ENCODE data around the gene UNC79.

UNC79 gene

GRCh38 chr14:93720076-93720815 lies 289.5 kb downstream of the UNC79 start:
- DNase-seq (ENCODE audit: insufficient read length, low spot score), result no peak
- no peak for FAIRE-seq

DNA sequence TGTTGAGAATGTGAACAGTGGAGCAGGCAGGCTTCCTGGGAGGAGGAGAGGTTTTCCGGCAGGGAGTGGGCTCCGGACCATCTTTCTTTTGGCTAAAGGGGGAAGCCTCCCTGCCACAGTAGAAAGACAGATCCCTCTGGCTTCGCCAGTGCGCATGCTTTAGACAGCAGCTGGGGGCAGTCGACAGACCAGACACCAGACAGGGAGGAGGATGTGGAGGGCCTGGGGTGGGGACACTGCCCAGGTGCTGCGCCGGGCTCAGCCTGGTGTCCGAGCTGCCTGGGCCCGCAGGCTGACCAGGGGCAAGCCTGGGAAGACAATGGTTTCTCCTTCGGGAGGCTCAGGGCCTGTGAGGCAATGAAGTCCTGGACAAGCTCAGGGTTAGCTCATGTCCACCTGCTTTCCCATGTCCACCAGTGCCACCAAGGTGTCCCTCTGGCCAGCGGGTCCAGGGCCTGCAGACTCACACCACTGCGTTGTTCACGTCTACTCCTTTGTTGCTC lies 290.3 kb downstream of the UNC79 start:
- FAIRE-seq (no peak), DNase-seq (ENCODE audit: insufficient read length, low spot score) (no peak)

DNA sequence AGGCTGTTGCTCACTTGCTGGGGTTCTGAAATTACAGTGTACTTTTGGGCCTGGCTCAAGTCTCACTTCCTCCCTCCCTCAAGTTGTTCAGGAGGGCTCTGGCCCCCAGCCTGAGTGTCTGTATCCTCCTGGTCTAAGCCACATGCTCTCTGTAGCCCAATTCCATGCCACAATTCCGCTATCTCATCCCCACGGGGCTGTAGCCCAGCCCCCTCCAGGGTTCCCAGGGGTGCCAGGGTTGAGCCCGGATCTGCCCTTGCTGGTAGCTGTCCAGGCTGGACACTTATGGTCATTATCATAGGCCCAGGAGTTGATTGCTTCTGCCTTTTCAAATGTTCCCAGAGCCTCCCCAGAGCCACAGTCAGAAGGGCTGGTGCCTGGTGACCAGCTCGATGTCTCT lies 292.3 kb downstream of the UNC79 start:
- FAIRE-seq (no peak), DNase-seq (ENCODE audit: insufficient read length, low spot score) (no peak)

- no peak for FAIRE-seq
These were observed 294.4 kb downstream of the UNC79 start for GRCh38 chr14:93725002-93725582.

GRCh38 chr14:93725993-93726392 lies 295.3 kb downstream of the UNC79 start:
- FAIRE-seq, result no peak
- DNase-seq (ENCODE audit: insufficient read length, low spot score), result no peak

More at GRCh38 chr14:93725002-93725582, 294.4 kb downstream of the UNC79 start:
- no peak for DNase-seq (ENCODE audit: insufficient read length, low spot score)

DNA sequence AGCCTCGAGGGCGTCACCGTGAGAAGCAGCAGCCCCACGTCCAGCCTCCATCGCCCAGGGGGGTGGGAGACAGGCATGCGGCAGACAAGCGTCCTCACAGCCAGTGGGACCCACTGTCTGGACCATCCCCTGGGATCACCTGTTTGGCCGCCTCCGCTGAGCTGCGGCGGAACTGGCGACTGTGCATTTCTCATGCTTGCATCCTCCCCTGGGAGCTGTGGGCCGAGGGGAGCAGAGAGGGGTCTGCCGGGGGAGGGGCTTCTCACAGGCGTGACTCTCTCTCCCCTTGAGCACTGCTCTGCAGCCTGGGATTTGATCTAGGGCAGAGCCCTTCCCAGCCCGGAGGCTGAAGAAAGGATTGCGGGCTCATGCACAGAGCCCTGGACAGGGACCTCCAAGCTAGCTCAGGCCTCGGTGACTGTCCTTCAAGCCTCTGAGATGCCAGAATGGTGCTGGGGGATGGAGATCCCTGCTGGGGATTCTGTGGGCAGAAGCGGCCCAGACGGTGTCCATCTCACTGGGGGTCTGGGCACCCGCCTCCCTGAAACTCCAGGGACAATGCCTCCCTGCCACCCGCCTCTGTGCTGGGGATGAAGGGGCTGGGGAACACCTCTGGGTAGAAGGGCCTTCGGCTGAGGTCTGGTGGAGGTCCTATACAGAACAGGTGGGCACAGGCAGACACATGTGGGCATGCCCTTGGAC lies 296.5 kb downstream of the UNC79 start:
- FAIRE-seq, result no peak
- DNase-seq (ENCODE audit: insufficient read length, low spot score), result no peak

GRCh38 chr14:93727917-93728650 lies 297.3 kb downstream of the UNC79 start:
- no peak for FAIRE-seq

GRCh38 chr14:93728651-93729016 lies 297.9 kb downstream of the UNC79 start:
- no peak for DNase-seq (ENCODE audit: insufficient read length, low spot score)
- FAIRE-seq, result no peak

More at GRCh38 chr14:93727917-93728650, 297.3 kb downstream of the UNC79 start:
- no peak for DNase-seq (ENCODE audit: insufficient read length, low spot score)

DNA sequence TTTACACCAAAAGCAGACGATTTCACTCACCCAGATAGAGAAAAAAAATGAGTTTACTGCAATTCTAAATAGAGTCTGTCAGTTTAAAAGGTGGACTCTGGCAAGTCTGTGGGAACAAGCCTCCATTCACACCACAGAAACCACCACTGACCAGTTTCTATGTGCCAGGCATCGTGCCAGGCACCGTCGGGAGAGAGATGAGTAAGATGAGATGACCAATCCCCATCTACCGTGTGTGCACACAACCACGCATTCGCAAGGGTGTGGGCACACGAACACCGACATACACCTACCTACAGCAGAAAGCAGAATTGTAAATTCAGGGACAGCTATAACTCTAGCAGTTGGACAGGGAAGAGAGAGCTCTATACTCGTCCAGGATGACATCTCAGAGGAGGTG lies 299.3 kb downstream of the UNC79 start:
- no peak for DNase-seq (ENCODE audit: insufficient read length, low spot score)
- FAIRE-seq, result no peak

DNA sequence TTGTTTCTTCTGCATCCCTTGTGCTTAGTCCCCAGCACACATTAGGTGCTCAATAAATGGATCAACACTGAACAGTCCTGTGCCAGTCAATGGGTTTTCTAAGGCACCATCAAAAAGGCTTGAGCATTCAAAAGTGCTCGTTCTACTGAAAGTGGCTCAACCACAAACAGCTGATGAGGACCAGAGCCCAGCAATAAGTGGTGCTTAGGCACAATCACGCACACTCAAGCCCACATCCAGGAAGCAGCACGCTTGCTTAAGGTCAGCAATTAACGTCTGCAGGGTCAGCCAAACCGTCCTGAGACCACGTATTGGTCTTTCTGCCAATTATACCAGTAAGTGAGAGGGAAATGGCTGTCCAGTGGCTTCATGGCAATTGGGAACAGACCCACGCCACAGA lies 301.0 kb downstream of the UNC79 start:
- no peak for FAIRE-seq
- DNase-seq (ENCODE audit: insufficient read length, low spot score), result no peak

DNA sequence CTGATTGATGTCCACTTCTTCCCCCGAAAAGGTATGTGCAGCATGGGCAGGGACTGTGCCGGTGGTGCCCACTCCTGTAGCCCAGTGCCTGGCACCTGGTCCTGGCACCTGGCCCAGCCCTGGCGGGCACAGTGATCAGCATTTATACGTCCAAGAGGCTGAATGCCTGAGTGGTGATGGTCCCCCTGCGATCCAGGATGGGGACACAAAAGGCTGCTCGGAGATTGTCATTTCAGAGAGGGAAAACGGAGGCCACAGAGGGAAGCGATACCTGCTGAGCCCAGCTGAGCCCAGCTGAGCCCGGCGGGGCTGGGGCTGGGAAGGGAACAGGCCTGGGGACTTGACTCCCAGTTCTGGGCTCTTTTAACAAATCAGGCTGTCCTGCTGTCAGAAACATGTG lies 301.8 kb downstream of the UNC79 start:
- no peak for DNase-seq (ENCODE audit: insufficient read length, low spot score)
- no peak for FAIRE-seq

DNA sequence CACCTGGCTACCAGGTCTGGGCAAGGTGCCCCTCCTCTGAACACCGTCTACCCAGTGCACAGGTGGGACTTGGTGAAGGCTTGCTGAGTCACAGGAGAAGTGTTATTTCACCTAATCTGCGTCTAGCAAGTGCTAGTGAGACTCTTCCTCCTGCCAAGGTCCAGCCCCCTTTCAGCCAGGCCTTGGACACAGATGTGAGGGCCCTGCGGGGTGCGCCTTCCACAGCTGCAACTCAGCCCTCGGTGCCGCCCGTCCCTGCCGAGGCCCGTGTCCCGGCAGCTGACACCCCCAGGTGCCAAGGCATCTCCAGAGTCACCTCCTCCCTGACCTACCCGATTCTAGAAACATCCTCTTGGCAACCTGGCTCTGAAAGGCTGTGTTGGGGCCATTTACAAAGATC lies 302.5 kb downstream of the UNC79 start:
- FAIRE-seq (no peak), DNase-seq (ENCODE audit: insufficient read length, low spot score) (no peak)

DNA sequence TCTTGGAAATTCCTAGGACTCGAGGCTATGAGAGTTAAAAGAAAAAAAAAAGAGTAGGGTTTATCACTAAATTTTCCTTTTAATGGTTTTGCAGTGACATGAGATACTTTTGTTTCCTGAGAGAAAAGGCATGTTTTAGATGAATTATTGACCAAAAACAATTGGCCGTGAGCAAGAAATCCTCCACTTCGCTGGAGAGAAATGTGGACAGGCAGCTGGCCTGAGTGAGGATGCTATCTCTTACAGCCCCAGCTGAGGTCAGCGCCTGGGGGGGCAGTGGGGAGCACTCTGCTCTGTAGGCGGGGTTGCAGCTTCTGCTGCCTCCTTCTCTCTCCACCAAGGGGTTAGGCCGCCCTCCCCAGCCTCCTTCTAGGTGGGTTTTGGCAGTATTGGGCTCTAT lies 302.9 kb downstream of the UNC79 start:
- DNase-seq (ENCODE audit: insufficient read length, low spot score), result no peak
- no peak for FAIRE-seq

GRCh38 chr14:93734086-93734822 lies 303.5 kb downstream of the UNC79 start:
- DNase-seq (ENCODE audit: insufficient read length, low spot score), result no peak

DNA sequence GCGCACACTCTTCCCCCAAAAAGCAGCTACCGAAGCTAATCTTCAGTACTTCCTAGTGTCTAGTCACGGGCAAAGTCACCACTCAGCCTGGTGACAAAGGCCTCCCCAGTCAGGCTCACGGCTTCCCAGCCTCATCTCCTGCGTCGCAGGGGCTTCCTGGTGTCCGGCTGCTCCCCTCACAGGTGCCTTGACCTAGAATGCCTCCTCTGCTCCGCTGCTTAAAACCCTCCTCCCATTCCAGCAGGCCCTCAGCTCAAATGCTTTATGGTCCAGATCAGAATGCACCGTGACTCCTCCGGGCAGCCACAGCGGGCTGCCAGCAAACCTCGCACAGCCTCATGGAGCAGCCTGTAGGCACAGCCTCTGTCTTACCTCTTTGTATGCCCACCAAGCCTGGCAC lies 304.5 kb downstream of the UNC79 start:
- no peak for FAIRE-seq

More at GRCh38 chr14:93734086-93734822, 303.5 kb downstream of the UNC79 start:
- FAIRE-seq, result no peak

GRCh38 chr14:93736378-93737014 lies 305.8 kb downstream of the UNC79 start:
- FAIRE-seq (no peak), DNase-seq (ENCODE audit: insufficient read length, low spot score) (no peak)

More for the DNA sequence above, 304.5 kb downstream of the UNC79 start:
- no peak for DNase-seq (ENCODE audit: insufficient read length, low spot score)

- FAIRE-seq (no peak), DNase-seq (ENCODE audit: insufficient read length, low spot score) (no peak)
These were observed 306.9 kb downstream of the UNC79 start for GRCh38 chr14:93737634-93738033.

DNA sequence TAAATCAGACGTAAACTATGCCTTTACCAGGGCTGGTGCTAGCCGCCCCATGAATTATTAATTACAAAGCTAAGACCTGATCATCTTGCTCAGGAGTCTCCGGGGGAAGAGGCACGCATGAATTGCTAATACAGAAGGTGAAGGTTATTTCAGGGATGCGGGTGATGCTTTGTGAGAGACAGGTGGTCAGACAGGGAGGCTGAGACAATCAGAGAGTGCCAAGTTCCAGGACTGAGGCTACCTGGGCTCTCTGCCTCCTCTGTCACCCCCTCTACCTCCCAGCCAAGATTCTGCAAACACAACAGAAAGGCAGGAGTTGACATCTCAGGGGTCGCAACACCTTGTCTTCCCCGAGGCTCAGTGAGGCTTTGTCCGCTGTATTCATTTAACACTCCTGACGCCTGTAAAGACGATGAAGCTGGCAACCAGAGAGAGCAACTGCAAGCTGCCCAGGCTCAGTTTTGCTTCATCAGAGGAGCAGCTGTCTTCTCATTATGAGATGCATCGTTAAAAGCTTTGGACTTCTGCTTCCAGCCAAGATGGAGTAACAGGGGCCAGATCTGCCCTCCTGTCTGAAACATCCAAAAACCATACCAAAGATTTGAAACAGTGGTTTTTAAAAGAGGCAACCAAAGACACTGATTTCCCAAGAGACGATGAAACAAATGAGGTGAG lies 311.0 kb downstream of the UNC79 start:
- no peak for DNase-seq (ENCODE audit: insufficient read length, low spot score)
- no peak for FAIRE-seq

DNA sequence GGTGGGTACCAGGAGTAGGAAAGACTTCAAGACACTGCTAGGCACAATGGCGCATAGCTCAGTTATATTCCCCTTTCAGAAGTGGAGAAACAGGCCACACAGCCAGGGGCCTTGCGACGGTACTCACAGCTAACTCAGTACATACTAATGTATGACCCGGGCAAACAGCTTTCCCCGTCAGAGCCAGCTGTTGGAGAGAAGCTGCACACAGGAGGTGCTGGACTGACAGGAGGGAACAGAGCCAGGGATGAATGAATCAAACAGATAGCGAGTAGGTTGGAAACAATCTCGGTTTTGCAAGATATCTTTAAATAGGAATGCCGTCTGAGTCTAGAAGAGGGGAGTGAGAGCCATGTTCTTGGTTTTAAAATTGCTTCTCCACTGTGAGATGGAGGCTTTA lies 312.0 kb downstream of the UNC79 start:
- DNase-seq (ENCODE audit: insufficient read length, low spot score) (no peak), FAIRE-seq (no peak)

Data from GM19239 (cell line).